ENCODE measurements around the gene LRP1-AS.

DNA sequence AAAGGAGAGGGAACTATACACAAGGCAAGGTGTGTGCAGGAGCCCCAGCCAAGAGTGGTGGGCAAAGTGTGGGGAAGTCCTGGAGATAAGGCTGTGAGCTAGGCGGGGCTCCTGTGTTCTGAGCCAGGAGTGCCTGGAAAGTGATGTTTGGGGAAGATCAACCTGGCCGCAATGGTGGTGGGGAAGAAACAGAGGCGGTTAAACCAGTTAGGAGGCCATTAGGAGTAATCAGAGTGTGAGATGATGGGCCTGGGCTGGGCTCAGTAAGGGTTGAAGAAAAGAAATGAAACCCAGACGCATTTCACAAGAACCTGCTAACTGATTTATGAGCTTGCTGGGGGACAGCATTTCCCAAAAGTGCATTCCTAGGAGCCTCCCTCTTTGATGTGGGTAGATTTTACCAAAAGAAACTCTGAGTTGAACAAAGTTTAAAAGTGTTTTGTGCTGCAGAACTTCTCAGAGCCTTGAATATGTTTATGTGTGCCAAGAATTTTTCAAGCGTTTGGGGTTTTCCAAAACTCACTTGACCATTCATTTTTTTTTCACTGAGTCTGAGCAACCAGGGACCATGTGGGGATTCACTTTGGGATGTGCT, 34.2 kb upstream of the LRP1-AS start:
- TF ChIP-seq, protein P1, sequence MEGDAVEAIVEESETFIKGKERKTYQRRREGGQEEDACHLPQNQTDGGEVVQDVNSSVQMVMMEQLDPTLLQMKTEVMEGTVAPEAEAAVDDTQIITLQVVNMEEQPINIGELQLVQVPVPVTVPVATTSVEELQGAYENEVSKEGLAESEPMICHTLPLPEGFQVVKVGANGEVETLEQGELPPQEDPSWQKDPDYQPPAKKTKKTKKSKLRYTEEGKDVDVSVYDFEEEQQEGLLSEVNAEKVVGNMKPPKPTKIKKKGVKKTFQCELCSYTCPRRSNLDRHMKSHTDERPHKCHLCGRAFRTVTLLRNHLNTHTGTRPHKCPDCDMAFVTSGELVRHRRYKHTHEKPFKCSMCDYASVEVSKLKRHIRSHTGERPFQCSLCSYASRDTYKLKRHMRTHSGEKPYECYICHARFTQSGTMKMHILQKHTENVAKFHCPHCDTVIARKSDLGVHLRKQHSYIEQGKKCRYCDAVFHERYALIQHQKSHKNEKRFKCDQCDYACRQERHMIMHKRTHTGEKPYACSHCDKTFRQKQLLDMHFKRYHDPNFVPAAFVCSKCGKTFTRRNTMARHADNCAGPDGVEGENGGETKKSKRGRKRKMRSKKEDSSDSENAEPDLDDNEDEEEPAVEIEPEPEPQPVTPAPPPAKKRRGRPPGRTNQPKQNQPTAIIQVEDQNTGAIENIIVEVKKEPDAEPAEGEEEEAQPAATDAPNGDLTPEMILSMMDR (IDR thresholded peaks at IDR 0.05) = no peak
- TF ChIP-seq POLR2AphosphoS5 (IDR thresholded peaks at IDR 0.05; ENCODE audit: low read depth, low read length) = no peak
- TF ChIP-seq TCF7L2 (IDR thresholded peaks at IDR 0.05; ENCODE audit: low read depth, low read length) = no peak
- TF ChIP-seq REST (IDR thresholded peaks at IDR 0.05; ENCODE audit: insufficient read depth in 1 of 2, low read depth in 2 of 2, low read length in 1 of 2) = no peak
